HG02973 (cell line): ENCODE measurements around the gene CYP27C1.
"Not testable (repeated sequence)": the region's sequence is repeated elsewhere in the genome, so short reads cannot be mapped to it uniquely, and the experiment has no call there.

ENCODE experiments used
- ATAC-seq: cut with Tn5 transposase; IDR thresholded peaks from one replicate; pipeline ENCODE4 v1.9.1; 2021; ENCODE audit warnings: moderate library complexity; ENCODE audit not compliant: unreplicated experiment

Gene CYP27C1

DNA sequence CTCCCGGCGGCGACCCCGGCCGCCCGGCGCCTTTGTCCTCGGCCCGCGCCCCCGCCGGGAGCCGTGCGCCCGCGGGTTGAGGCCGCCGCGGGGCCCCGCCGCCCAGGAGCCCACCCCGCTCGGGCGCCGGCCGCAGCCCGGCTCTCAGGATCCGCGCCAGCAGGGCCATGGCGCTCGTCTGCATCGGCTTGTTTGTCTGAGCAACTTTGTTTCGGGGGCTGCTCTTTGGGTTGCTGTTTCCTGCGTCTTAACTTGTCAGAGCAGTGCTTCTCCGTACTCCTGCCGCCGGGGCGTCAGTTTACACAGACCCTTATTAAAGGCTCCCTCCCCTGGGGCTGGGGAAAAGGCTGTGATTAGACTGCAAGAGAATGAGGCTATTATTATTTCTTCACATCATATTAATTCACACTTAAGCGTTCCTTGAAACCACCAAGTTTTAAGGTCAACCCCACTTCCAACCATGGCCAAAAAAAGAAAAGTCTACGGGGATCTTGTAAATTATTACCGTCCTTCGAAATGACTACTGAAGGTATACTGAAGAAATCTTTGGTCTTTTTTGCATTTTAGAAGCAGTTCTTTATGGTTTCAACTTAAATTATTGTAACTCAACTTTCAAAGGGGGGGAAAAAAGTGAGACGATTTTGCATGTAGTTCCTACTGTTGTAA is at the start of gene CYP27C1:
CYP27C1 (minus strand) TSS at position 198 of the 666 bp plus-strand sequence; CDS start at position 169, 29 bp downstream.
- no peak for ATAC-seq

DNA sequence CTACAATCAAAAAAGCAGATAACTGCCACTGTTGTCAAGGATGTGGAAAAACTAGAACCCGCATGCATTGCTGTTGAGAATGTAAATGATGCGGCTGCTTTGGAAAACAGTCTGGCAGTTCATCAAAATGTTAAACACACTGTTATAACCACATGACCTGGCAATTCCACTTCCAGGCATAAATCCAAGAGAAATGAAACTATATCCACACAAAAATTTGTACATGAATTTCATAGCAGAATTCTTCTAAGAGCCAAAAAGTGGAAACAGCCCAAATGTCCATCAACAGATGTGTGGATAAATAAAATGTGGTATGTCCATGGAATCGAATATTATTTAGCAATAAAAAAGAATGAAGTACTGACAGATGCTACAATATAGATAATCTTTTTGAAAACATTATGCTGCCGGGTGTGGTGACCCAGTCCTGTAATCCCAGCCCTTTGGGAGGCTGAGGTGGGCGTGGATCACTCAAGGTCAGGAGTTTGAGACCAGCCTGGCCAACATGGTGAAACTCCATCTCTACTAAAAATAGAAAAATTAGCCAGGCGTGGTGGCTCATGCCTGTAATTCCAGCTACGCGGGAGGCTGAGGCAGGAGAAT is 41.8 kb upstream of the CYP27C1 start:
- ATAC-seq, result no peak

DNA sequence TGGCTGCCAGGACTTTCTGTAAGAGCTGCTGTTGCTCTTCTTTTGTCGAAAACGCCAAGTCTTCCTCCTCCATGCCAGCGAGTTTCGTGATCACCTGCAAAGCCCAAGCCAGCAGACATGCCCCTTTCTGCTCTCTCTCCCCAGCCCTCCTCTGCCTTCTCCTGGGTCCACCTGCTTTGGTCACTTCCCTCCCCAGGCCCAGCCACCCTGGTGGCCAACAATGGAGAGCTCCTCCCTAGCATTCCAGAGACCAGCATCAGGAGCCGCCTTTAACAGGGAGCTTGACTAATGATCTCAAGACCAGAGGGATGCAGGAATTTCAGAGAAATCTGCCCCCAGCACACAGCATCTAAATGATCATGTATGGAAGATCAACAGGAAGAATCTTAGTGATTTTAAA is 39.3 kb upstream of the CYP27C1 start:
- ATAC-seq, result no peak

DNA sequence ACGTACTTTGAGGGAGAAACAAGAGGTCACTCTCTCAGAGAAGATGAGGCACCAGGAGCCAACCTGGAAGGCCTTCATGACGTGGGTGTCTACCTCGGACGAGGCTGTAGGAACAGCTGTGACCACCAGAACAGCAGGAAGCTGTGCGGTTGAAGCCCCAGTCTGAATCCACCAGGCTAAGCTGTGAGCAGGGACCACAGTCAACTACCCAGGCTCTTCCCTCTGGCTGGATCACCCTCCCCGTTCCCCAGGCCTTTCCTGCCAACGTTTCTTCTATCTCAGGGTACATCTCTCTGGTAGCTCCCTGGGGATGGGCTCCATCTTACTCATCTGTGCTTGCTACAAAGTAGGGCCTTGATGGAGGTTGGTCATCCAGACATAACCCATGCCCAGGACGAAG is 36.8 kb upstream of the CYP27C1 start:
- ATAC-seq, result no peak

DNA sequence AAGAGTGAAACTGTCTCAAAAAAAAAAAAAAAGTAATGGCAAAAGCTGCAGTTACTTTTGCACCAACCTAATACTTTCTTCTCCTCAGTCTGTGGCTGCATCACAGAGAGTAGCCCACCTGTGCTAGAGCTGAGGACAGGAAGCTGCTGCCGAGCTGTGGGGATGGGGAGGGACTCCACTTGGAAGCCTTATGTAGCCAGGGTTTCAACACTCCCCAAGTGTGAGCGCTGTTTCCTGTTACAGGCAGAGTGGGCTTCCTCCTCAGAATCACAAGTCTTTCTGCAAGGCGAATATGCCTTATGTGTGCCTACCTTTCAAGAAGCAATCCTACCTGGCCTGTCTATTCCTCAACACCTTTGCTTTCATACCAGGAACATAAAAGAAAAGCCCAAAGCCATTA is 36.3 kb upstream of the CYP27C1 start:
- no peak for ATAC-seq

- ATAC-seq, result no peak
Measured at GRCh38 chr2:127255721-127256120, 35.6 kb upstream of the CYP27C1 start.

DNA sequence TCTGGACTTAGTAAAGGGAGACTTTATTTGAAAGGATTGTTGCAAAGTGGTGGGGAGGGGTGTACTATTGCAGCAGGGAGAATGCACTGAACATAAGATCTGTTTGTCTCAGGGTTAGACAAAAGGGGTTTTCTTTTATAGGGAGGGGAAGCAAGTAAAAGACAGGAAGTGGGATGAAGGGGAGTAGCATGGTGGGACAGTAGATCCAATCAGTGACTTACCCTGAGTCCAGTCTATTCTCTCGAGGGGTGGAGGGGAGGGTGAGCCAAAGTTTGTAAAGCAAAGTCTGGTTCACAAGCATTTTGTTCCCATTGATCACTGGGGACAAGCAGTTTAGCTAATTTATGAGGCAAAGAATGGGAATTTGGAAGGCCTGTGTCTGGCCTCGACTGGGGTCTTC is 35.0 kb upstream of the CYP27C1 start:
- no peak for ATAC-seq

DNA sequence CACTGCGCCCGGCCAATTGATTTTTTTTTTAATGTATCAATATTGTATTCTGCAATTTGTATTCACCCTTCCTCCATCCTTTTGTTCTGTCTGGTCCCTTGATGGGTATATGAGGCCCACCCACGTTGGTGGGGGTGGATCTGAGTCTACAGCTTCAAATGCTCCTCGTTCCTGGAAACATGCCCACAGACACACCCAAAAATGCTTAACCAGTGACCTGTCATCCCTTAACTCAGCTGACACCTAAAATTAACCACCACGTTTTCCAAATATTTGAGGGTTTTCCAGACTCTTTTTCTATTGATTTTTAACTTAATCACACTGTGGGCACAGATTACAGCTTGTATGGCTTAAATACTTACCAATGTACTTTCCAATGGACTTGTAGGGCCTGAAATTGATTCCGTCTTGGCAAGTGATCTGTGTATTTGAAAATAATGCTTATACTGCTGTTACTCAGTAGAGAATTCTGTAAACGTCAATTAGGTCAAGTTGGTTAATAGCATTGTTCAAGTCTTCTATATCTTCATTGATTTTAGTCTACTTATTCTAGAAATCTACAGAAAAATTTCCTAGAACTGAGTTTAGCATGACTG is 34.4 kb upstream of the CYP27C1 start:
- no peak for ATAC-seq

GRCh38 chr2:127241184-127241583 is 21.1 kb upstream of the CYP27C1 start:
- ATAC-seq, result not testable (repeated sequence)

- no peak for ATAC-seq
Measured at GRCh38 chr2:127239395-127239794, 19.3 kb upstream of the CYP27C1 start.

DNA sequence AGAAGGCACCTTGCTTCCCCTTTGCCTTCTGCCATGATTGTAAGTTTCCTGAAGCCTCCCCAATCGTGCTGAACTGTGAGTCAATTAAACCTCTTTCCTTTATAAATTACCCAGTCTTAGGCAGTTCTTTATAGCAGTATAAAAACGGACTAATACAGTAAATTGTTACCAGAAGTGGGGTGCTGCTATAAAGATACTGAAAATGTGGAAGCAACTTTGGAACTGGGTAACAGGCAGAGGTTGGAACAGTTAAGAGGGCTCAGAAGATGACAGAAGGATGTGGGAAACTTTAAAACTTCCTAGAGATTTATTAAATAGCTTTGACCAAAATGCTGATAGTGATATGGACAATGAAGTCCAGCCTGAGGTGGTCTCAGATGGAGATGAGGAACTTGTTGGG is 17.7 kb upstream of the CYP27C1 start:
- not testable (repeated sequence) for ATAC-seq

- ATAC-seq, result no peak
Measured at GRCh38 chr2:127235082-127235702, 15.1 kb upstream of the CYP27C1 start.

DNA sequence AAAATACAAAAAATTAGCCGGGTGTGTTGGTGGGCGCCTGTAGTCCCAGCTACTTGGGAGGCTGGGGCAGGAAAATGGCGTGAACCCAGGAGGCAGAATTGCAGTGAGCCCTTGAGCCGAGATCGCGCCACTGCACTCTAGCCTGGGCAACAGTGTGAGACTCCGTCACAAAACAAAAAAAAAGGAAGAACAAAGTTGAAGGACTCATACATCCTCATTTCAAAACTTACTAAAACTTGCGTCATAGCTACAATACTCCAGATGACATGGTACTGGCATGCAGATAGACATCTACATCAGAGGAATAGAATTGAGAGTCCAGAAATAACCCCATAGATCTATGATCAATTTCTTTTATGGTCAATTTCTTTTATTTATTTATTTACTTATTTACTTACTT is 13.6 kb upstream of the CYP27C1 start:
- ATAC-seq, result no peak

GRCh38 chr2:127231130-127231865 is 11.2 kb upstream of the CYP27C1 start:
- ATAC-seq, result no peak

DNA sequence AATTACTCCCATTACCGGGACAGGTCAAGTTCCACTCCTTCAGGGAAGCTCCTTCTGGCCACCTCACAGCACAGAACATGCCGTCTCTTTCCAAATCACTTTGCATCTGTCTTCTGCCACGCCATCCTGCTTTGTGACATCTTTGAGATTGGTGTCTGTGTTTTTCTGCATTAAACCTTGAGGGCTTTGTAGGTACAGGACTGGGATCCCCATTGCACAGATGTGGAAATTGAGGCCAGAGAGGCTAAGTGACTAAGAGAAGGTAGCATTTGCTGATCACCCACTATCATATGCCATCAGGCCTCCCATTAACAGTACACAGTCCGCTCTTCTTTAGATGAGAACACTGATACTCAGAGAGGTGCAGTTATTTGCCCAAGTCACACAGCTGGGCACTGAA is 9.5 kb upstream of the CYP27C1 start:
- no peak for ATAC-seq

GRCh38 chr2:127228102-127228501 is 8.0 kb upstream of the CYP27C1 start:
- no peak for ATAC-seq

- ATAC-seq, result not testable (repeated sequence)
Measured at GRCh38 chr2:127227264-127227660, 7.2 kb upstream of the CYP27C1 start.

GRCh38 chr2:127226520-127227263 is 6.6 kb upstream of the CYP27C1 start:
- peak; percentile 91 for ATAC-seq

DNA sequence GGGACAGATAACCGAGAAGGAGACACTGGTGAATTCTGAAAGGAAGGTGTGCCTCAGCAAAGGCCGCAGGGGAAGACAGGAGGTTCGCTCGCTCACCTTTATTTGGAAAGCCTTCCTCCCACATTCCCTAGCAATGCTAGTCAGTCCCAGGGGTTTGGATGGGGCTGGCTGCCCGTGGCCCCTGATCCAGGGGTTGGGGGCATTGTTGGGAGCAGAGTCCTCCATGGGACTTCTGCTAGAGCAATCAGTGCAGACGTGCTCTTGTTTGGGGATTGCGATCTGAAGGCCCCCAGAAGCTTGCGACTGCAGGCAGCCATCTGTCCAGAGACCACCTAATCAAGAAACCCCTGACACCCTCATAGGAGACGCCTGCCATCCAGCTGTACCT is 6.0 kb upstream of the CYP27C1 start:
- ATAC-seq, result no peak

- no peak for ATAC-seq
Measured at GRCh38 chr2:127225186-127225960, 5.3 kb upstream of the CYP27C1 start.
